HG03571 (cell line): ENCODE measurements around the gene UBE2D2.
A peak's percentile ranks its signal among the peaks of the same experiment; 100 is the strongest.
"Not testable (repeated sequence)": the region's sequence is repeated elsewhere in the genome, so short reads cannot be mapped to it uniquely, and the experiment has no call there.

ENCODE experiments used
- ATAC-seq: cut with Tn5 transposase; IDR thresholded peaks from one replicate; pipeline ENCODE4 v1.9.1; 2021; ENCODE audit not compliant: unreplicated experiment

The UBE2D2 gene

DNA sequence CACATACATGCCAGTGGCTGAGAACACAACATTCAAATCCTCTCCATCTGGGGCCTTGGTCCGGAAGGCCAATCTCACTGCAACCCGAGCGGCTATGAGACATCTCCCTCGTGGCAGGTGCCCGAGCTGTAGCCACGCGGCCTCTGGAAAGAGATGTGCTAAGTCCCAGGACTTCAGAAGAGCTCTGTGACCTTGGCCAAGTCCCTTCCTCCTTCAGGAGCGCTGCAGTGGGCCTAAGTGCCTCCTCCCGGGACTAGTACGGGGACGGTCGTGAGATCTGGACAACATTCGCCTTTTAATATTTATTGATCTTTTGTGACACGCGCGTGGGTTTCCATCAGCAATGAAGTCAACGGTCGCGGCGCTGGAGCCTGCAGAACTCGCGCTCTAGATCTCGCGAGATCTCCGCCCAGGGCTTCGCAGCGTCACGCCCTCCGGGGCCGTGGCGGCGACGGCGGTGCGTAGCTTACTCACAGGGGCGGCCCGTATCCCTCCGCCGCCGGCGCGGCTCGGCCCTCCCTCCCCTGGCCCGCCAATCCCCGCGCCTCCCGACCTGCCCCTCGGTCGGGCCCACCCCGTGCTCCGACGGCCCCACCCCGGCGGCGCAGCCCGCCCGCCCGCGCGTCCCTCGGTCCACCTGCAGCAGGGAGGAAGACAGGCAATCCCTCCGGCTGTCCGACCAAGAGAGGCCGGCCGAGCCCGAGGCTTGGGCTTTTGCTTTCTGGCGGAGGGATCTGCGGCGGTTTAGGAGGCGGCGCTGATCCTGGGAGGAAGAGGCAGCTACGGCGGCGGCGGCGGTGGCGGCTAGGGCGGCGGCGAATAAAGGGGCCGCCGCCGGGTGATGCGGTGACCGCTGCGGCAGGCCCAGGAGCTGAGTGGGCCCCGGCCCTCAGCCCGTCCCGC is at the start of gene UBE2D2:
Gene UBE2D2, plus strand, starts transcription at position 588 of the 903 bp plus-strand sequence. CDS start 453 bp downstream, outside the sequence.
- ATAC-seq: peak; percentile 77

DNA sequence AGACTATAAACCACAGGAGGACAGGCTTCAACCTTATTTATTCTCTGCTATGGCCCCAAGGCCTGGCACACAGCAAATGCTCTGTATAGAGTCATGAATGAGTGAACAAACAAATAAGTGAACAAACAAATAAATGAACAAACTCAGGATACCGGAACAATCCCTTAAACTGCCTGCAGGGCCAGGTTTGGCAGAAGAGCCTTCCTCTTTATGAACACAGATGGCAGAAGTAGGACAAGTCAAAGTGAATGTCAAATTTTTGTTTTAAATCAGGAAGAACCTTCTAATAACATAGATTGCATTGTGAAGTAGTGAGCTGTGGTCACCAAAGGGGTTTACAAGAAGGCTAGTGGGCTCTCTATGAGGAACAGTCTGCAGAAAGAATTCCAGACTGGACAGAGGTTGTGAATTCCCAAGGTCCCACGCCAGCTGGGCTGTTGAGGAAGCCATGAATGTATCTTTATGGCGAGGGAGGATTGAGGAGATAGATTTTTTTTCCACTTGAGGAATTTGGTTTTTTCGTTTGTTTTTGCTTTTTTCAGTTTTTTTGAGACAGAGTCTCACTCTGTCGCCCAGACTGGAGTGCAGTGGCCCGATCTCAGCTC is 48.3 kb upstream of the UBE2D2 start:
- no peak for ATAC-seq

DNA sequence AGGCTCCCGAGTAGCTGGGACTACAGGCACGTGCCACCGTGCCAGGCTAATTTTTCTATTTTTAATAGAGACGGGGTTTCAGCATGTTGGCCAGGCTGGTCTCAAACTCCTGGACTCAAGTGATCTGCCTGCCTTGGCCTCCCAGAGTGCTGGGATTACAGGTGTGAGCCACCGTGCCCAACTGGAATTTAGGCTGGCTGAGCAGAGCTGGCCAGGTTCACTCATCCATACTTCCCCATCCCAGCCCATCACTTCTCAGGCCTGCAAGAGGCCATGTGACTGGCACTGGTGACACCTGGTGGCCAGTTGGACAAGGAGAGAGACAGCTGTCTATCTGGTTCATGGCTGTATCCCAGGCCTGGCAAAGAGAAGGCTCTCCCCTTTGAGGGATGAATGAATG is 47.7 kb upstream of the UBE2D2 start:
- ATAC-seq: peak; percentile 54

DNA sequence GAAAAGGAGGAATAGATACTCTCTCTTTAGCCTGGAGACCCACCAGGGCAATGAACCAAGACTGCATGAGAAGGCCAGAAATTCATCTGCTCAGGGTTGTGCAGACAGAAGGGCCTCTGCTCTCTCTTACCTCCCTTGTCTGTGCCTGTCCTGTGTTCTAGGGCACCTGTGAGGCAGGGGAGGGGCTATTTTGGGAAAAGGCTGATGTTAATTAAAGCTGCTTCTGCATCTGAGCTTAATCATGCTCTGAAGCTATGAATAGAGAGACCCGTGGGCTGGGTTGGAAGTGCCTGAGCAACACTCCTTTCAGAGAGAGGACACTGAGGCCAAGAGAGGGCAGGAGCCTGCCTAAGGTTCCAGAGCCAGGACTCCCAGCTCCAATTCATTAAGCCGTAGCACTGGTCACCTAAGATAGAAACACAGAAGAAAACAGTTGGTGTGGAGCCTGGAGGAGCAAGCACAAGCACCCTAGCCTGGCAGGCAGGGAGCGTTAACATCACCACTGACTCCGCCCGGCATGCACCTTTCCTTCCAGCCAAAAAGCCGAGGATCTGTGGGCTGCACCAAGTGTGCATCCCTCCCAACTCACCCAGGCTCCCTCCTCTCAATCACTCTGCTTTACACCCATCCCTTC is 47.2 kb upstream of the UBE2D2 start:
- ATAC-seq: no peak

- ATAC-seq: no peak
Measured at GRCh38 chr5:139514486-139514856, 46.7 kb upstream of the UBE2D2 start.

DNA sequence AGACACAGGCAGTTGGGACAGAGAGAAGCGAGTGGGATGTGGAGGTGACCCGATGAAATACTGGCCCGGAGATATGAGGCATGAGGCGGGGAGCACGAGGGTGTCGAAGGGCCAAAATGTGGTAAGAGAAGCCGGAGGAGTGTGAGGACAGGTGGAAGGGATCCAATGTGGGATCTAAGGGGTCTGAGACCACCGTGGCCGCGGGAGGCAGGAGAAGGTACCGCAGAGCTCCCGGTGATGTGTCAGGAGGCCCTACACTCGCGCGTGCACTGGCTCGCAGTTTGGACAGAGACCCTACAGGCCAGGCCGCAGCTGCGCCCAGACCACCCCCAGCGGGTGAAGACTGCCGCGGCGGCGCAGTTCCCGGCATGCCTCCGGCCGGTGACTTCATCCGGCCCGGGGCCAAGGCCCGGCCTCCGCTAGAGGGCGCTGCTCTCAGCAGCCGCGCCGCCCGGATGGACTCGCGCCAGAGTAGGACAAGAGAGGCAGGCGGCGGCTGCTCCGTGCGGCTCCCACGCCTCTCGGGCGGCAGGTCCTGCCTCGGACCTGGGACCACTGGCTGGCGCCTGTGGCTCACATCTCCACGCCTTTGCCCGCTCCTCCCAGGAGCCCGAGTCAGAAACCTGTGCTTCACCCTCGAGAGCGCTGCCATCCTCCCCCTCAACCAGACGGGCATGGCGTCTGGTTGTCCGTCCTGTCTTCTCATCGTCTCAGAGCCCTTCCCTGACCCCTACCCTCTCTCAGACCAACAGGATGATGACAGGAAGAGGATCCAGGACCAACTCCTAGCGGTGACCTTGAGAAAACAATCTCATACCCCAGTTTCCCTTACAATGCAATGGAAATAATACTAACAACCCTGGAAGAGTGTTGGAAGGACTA is 43.2 kb upstream of the UBE2D2 start:
- ATAC-seq: peak; percentile 89

GRCh38 chr5:139523635-139524445 is 37.3 kb upstream of the UBE2D2 start:
- ATAC-seq: no peak

- no peak for ATAC-seq
Measured at GRCh38 chr5:139524446-139524845, 36.7 kb upstream of the UBE2D2 start.

- ATAC-seq: no peak
Measured at GRCh38 chr5:139524940-139525585, 36.1 kb upstream of the UBE2D2 start.

DNA sequence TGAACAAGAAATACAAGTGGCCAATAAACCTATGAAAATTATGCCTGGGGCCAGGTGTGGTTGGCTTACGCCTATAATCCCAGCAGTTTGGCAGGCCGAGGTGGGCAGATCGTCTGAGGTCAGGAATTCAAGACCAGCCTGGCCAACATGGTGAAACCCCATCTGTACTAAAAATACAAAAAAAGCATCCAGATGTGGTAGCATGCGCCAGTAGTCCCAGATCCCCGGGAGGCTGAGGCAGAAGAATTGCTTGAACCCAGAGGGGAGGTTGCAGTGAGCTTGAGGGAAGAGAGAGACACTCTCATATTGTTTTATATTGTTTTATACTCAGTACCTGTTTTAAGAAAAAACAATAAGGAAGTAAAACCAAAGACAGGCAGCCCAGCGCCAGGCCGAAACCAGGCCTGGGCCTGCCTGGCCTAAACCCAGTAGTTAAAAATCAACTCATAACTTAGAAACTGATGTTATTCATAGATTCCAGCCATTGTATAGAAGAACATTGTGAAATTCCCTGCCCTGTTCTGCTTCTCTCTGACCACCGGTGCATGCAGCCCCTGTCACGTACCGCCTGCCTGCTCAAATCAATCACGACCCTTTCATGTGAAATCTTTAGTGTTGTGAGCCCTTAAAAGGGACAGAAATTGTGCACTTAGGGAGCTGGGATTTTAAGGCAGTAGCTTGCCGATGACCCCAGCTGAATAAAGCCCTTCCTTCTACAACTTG is 35.4 kb upstream of the UBE2D2 start:
- ATAC-seq: not testable (repeated sequence)

DNA sequence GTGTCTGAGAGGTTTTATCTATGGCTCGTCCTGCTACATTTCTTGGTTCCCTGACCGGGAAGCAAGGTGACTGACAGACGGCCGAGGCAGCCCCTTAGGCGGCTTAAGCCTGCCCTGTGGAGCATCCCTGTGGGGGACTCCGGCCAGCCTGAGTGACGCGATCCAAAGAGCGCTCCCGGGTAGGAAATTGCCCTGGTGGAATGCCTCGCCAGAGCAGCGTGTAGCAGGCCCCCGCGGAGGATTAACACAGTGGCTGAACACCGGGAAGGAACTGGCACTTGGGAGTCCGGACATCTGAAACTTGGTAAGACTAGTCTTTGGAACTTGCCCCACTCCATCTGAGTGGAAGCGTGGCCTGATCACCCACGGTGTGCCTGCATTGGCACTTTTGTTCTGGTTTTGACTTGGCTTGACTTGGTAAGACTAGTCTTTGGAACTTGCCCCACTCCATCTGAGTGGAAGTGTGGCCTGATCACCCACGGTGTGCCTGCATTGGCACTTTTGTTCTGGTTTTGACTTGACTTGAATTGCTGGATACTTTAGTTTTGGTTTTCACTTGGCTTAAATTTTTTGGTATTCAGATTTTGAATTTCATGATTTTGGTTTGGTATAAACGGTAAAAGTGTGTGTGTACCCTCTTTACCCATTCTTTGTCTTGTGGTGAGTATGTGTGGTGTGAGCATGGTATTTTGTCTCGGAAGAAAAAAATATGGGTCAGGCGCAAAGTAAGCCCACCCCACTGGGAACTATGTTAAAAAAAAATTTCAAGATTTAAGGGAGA is 34.6 kb upstream of the UBE2D2 start:
- not testable (repeated sequence) for ATAC-seq

- ATAC-seq: not testable (repeated sequence)
Measured at GRCh38 chr5:139527090-139527470, 34.1 kb upstream of the UBE2D2 start.

GRCh38 chr5:139527896-139528467 is 33.2 kb upstream of the UBE2D2 start:
- not testable (repeated sequence) for ATAC-seq

DNA sequence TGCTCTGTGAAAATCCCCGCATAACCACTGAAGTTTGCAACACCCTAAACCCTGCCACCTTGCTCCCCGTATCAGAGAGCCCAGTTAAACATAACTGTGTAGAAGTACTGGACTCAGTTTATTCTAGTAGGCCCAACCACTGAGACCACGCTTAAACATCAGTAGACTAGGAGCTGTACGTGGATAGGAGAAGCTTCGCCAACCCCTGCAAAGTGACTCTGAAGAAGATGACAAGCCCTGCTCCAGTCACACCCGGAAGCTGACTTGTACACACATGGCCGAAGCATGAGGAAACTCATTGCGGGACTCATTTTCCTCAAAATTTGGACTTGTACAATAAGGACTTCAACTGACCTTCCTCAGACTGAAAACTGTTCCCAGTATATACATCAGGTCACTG is 32.4 kb upstream of the UBE2D2 start:
- not testable (repeated sequence) for ATAC-seq

DNA sequence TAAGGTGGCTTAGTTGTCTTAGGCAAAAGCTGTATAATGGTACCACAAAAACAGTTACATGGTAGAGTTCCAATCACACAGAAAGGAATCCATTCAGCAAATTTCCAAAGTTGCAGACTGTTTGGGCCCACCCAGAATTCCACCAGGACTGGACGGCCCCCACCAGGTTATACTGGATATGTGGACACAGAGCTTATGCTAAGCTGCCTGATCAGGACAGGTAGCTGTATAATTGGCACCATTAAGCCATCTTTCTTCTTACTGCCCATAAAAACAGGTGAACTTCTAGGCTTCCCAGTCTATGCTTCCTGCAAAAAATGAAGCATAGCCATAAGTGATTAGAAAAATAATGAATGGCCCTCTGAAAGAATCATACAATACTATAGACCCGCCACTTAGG is 31.1 kb upstream of the UBE2D2 start:
- not testable (repeated sequence) for ATAC-seq

- ATAC-seq: no peak
Measured at GRCh38 chr5:139531772-139532169, 29.4 kb upstream of the UBE2D2 start.

GRCh38 chr5:139543423-139543991 is 17.6 kb upstream of the UBE2D2 start:
- ATAC-seq: no peak
